Kidney epithelial cell (primary cell): ENCODE results near the gene GALM. TPM values are rescaled to one million over a fixed set of nuclear protein-coding genes. Genes with fewer than 3 reads are reported as not detected.
"Not testable (repeated sequence)": the region's sequence is repeated elsewhere in the genome, so short reads cannot be mapped to it uniquely, and the experiment has no call there.

Source experiments
- DNase-seq: peaks from one replicate; pipeline ENCODE4 v3.0.0-alpha.2; 2010; ENCODE audit warnings: low read depth
- H3K27me3 ChIP-seq: 2 replicates; pipeline ENCODE4 v1.6.0; 2011; ENCODE audit warnings: low read length; ENCODE audit not compliant: control insufficient read depth, insufficient read depth
- H3K36me3 ChIP-seq: 2 replicates; pipeline ENCODE4 v1.5.1; 2011; ENCODE audit warnings: low read length; ENCODE audit not compliant: control insufficient read depth, insufficient read depth
- H3K4me3 ChIP-seq: 2 replicates; pipeline ENCODE4 v1.5.1; 2011; ENCODE audit warnings: low read depth, mild to moderate bottlenecking, control low read depth, low read length
- CTCF ChIP-seq: IDR thresholded peaks from 2 replicates; pipeline ENCODE4 v1.5.1; 2011; ENCODE audit warnings: mild to moderate bottlenecking, moderate library complexity, low read length, control low read depth, inconsistent platforms; ENCODE audit not compliant: insufficient read depth, poor library complexity, severe bottlenecking
- total RNA-seq: library from RNA; depleted of rRNA; stranded (reverse); fragments of >200 nt; gene quantifications from 2 replicates; pipeline ENCODE4 v1.2.3, GENCODE V29; 2015

The GALM gene
- total RNA-seq, 1 donor from 2014 or later, result 10.1 TPM

- Histone ChIP-seq H3K36me3 (no peaks in the 10 kb centered on the region), H3K4me3 (no peak overlapping the region), H3K27me3 (peaks cover 2% of the 10 kb centered on the region)
- DNase-seq, result no peak
- TF ChIP-seq CTCF, result no peak
Measured at GRCh38 chr2:38701542-38701941, 35.6 kb downstream of the GALM start.

GRCh38 chr2:38702413-38702812, 36.5 kb downstream of the GALM start:
- DNase-seq, result peak; percentile 52
- no peak for TF ChIP-seq CTCF
- Histone ChIP-seq H3K27me3 (peaks cover 2% of the 10 kb centered on the region), H3K4me3 (no peak overlapping the region), H3K36me3 (no peaks in the 10 kb centered on the region)

GRCh38 chr2:38703336-38703735, 37.4 kb downstream of the GALM start:
- not testable (repeated sequence) for H3K4me3 ChIP-seq, DNase-seq, H3K36me3 ChIP-seq, H3K27me3 ChIP-seq

GRCh38 chr2:38704664-38705063, 38.8 kb downstream of the GALM start:
- H3K4me3 ChIP-seq, result no peak overlapping the region
- no peak for TF ChIP-seq CTCF
- no peaks in the 10 kb centered on the region for H3K36me3 ChIP-seq
- H3K27me3 ChIP-seq, result peaks cover 2% of the 10 kb centered on the region
- no peak for DNase-seq

GRCh38 chr2:38706846-38707345, 41.0 kb downstream of the GALM start:
- Histone ChIP-seq H3K27me3 (peaks cover 2% of the 10 kb centered on the region), H3K36me3 (no peaks in the 10 kb centered on the region)
- no peak for TF ChIP-seq CTCF

GRCh38 chr2:38708491-38708890, 42.6 kb downstream of the GALM start:
- DNase-seq, H3K4me3 ChIP-seq, H3K36me3 ChIP-seq, H3K27me3 ChIP-seq: not testable (repeated sequence)

More at GRCh38 chr2:38706846-38707345, 41.0 kb downstream of the GALM start:
- H3K4me3 ChIP-seq, result no peak overlapping the region
- no peak for DNase-seq

- TF ChIP-seq CTCF, result no peak
- DNase-seq, result no peak
- H3K27me3 ChIP-seq, result peaks cover 5% of the 10 kb centered on the region
- no peak overlapping the region for H3K4me3 ChIP-seq
- H3K36me3 ChIP-seq, result no peaks in the 10 kb centered on the region
Measured at GRCh38 chr2:38708900-38709566, 43.1 kb downstream of the GALM start.
